ENCODE results near the gene SAMD14. TPM values are rescaled to one million over a fixed set of nuclear protein-coding genes. Genes with fewer than 3 reads are reported as not detected.

SAMD14 gene
- total RNA-seq, 1 donor from 2014 or later: 0.26 TPM

DNA sequence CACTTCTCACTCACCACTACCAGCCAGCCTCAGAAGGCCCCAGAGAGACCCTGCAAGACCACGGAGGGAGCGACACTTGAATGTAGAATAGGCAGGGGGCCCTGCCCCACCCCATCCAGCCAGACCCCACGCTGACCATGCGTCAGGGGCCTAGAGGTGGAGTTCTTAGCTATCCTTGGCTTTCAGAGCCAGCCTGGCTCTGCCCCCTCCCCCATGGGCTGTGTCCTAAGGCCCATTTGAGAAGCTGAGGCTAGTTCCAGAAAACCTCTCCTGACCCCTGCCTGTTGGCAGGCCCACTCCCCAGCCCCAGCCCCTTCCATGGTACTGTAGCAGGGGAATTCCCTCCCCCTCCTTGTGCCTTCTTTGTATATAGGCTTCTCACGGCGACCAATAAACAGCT, 39.9 kb downstream of the SAMD14 start:
- DNase-seq (ENCODE audit: low read depth): no peak

DNA sequence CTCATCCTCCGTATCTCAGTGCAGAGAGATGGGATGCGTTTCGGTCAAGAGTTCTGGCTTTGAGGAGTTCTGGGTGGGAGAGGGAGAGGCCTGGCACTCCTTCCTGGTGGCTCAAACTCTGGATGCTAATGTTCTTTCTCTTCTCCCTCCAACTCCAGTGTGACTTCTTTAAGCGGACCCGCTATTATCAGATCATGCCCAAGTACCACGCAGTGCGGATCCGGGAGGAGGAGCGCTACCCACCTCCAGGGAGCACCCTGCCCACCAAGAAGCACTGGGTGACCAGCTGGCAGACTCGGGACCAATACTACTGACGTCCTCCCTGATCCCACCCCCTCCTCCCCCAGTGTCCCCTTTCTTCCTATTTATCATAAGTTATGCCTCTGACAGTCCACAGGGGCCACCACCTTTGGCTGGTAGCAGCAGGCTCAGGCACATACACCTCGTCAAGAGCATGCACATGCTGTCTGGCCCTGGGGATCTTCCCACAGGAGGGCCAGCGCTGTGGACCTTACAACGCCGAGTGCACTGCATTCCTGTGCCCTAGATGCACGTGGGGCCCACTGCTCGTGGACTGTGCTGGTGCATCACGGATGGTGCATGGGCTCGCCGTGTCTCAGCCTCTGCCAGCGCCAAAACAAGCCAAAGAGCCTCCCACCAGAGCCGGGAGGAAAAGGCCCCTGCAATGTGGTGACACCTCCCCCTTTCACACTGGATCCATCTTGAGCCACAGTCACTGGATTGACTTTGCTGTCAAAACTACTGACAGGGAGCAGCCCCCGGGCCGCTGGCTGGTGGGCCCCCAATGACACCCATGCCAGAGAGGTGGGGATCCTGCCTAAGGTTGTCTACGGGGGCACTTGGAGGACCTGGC, 40.8 kb downstream of the SAMD14 start:
- FAIRE-seq: no peak
- peaks cover 19% of the 10 kb centered on the region for H3K36me3 ChIP-seq (ENCODE audit: control insufficient read depth, insufficient read depth, low read length)
- no peak for DNase-seq (ENCODE audit: low read depth)
- no peak overlapping the region for H3K4me3 ChIP-seq (ENCODE audit: low read depth, low read length)
- TF ChIP-seq, protein P1, sequence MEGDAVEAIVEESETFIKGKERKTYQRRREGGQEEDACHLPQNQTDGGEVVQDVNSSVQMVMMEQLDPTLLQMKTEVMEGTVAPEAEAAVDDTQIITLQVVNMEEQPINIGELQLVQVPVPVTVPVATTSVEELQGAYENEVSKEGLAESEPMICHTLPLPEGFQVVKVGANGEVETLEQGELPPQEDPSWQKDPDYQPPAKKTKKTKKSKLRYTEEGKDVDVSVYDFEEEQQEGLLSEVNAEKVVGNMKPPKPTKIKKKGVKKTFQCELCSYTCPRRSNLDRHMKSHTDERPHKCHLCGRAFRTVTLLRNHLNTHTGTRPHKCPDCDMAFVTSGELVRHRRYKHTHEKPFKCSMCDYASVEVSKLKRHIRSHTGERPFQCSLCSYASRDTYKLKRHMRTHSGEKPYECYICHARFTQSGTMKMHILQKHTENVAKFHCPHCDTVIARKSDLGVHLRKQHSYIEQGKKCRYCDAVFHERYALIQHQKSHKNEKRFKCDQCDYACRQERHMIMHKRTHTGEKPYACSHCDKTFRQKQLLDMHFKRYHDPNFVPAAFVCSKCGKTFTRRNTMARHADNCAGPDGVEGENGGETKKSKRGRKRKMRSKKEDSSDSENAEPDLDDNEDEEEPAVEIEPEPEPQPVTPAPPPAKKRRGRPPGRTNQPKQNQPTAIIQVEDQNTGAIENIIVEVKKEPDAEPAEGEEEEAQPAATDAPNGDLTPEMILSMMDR (IDR thresholded peaks at IDR 0.05; ENCODE audit: insufficient read depth, low read length, severe bottlenecking): no peak
- no peaks in the 10 kb centered on the region for H3K27me3 ChIP-seq (ENCODE audit: control insufficient read depth, insufficient read depth, low read length)

More for the DNA sequence above, 39.9 kb downstream of the SAMD14 start:
- no peak overlapping the region for H3K4me3 ChIP-seq (ENCODE audit: low read depth, low read length)
- H3K36me3 ChIP-seq (ENCODE audit: control insufficient read depth, insufficient read depth, low read length): peaks cover 19% of the 10 kb centered on the region
- no peaks in the 10 kb centered on the region for H3K27me3 ChIP-seq (ENCODE audit: control insufficient read depth, insufficient read depth, low read length)
- TF ChIP-seq, protein P1 (IDR thresholded peaks at IDR 0.05; ENCODE audit: insufficient read depth, low read length, severe bottlenecking): no peak
- no peak for FAIRE-seq

DNA sequence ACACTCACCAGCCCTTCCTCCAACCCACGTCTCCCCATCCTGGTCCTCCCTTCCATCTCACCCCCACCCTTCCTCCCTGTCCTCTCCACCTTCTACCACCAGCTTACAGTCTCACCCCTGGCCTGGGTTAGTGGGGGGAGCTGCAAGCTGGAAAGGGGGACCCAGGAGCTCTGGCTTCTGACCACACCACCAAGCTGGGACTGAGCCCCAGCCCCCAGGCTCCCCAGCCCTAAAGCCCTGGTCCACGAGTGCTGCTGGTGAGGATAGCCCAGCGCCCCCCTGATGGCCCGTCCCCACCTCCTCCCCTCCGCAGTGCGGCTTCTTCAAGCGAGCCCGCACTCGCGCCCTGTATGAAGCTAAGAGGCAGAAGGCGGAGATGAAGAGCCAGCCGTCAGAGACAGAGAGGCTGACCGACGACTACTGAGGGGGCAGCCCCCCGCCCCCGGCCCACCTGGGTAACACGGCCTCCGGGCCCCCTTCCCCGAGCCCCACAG, 42.0 kb downstream of the SAMD14 start:
- FAIRE-seq: no peak
- Histone ChIP-seq H3K4me3 (ENCODE audit: low read depth, low read length) (no peak overlapping the region), H3K36me3 (ENCODE audit: control insufficient read depth, insufficient read depth, low read length) (peaks cover 19% of the 10 kb centered on the region)

DNA sequence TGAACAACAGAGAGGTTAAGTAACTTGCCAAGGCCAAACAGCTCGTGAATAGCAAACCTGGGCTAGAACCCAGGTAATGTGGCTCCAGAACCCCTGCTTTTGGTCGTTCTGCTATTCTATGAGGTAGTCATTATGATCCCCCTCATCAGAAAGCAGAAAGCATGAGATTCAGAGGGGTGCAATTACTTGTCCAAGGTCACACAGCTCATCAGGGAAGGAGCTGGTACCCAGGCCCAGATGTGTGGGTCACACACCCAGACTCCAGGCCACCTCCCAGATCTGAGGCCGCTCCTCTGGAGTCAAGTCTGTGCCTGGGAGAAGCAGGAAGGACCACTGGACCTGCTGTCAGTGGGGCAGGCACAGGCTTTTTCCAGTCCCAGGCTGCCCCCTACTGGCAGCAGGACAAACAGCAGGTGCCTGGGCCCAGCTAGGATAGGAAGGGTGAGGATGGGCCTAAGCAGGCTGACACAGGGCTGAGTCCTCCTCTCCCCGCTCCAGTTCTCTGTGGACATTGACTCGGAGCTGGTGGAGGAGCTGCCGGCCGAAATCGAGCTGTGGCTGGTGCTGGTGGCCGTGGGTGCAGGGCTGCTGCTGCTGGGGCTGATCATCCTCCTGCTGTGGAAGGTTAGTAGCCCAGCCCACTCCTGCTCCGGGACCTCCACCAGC, 42.6 kb downstream of the SAMD14 start:
- Histone ChIP-seq H3K36me3 (ENCODE audit: control insufficient read depth, insufficient read depth, low read length) (peaks cover 19% of the 10 kb centered on the region), H3K4me3 (ENCODE audit: low read depth, low read length) (no peak overlapping the region), H3K27me3 (ENCODE audit: control insufficient read depth, insufficient read depth, low read length) (no peaks in the 10 kb centered on the region)
- FAIRE-seq (no peak), DNase-seq (ENCODE audit: low read depth) (peak; percentile 53)
- TF ChIP-seq, protein P1 (IDR thresholded peaks at IDR 0.05; ENCODE audit: insufficient read depth, low read length, severe bottlenecking): peak; percentile 95

More for the DNA sequence above, 42.0 kb downstream of the SAMD14 start:
- TF ChIP-seq, protein P1 (IDR thresholded peaks at IDR 0.05; ENCODE audit: insufficient read depth, low read length, severe bottlenecking): no peak
- DNase-seq (ENCODE audit: low read depth): no peak
- no peaks in the 10 kb centered on the region for H3K27me3 ChIP-seq (ENCODE audit: control insufficient read depth, insufficient read depth, low read length)

DNA sequence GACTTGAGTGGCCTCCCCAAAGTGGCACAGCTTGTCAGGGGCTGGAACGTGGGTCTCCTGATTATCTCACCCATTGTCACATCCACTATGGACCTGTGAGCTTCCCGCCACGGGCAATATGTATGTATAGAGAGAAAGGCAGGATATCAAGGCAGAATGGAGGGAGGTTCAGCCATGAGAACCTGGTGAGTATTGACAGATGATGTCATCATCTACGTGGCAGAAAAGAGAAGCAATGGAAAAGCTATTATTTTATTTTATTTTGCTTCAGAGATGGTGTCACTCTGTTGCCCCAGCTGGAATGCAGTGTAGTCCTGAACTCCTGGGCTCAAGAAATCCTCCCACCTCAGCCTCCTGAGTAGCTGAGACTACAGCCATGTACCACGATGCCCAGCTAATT, 48.2 kb downstream of the SAMD14 start:
- TF ChIP-seq, protein P1 (IDR thresholded peaks at IDR 0.05; ENCODE audit: insufficient read depth, low read length, severe bottlenecking): no peak
- no peak overlapping the region for H3K4me3 ChIP-seq (ENCODE audit: low read depth, low read length)
- no peaks in the 10 kb centered on the region for H3K27me3 ChIP-seq (ENCODE audit: control insufficient read depth, insufficient read depth, low read length)
- H3K36me3 ChIP-seq (ENCODE audit: control insufficient read depth, insufficient read depth, low read length): peaks cover 44% of the 10 kb centered on the region
- DNase-seq (ENCODE audit: low read depth) (no peak), FAIRE-seq (no peak)
